WTC11 (cell line): ENCODE data around the gene DAD1. TPM values are rescaled to one million over a fixed set of nuclear protein-coding genes. Genes with fewer than 3 reads are reported as not detected.
A peak's percentile ranks its signal among the peaks of the same experiment; 100 is the strongest.

ENCODE experiments used
- ATAC-seq: fragments of 200-7000 bp; cut with Tn5 transposase; 2 replicates; pipeline ENCODE4 v1.10.0; 2021; ENCODE audit warnings: mild to moderate bottlenecking, moderate library complexity
- CTCF ChIA-PET: fragments of 300-600 bp; sonication (Branson Sonifier 250); formaldehyde crosslinking; loops from one replicate; lab custom pipeline; 2021; ENCODE audit warnings: antibody characterized with exemption; lab: Charles Lee
- POLR2A ChIA-PET: fragments of 350-600 bp; sonication (Branson Sonifier 250); formaldehyde crosslinking; loops from one replicate; lab custom pipeline; 2021; ENCODE audit warnings: antibody characterized with exemption; lab: Charles Lee
- DNase-seq: peaks from one replicate; pipeline ENCODE4 v3.0.0; 2021; ENCODE audit warnings: low spot score
- H3K27ac Mint-ChIP-seq: 2 replicates; pipeline ENCODE4 v1.8.0; 2021; ENCODE audit warnings: mixed read lengths
- H3K27me3 Mint-ChIP-seq: 2 replicates; pipeline ENCODE4 v1.8.0; 2021; ENCODE audit warnings: low read depth, mild to moderate bottlenecking, moderate library complexity, mixed read lengths
- H3K36me3 Mint-ChIP-seq: 2 replicates; pipeline ENCODE4 v1.8.0; 2021; ENCODE audit warnings: mixed read lengths
- H3K4me1 Mint-ChIP-seq: 2 replicates; pipeline ENCODE4 v1.8.0; 2022; ENCODE audit warnings: mixed read lengths
- H3K4me3 Mint-ChIP-seq: 2 replicates; pipeline ENCODE4 v1.8.0; 2021; ENCODE audit warnings: mild to moderate bottlenecking, moderate library complexity, mixed read lengths
- H3K9me3 Mint-ChIP-seq: 2 replicates; pipeline ENCODE4 v1.8.0; 2021; ENCODE audit warnings: mixed read lengths
- CTCF ChIP-seq: fragments of 200-600 bp; IDR thresholded peaks from 2 replicates; pipeline ENCODE4 v1.8.0; 2022; ENCODE audit warnings: antibody characterized with exemption
- FOXJ3 ChIP-seq: sonication (generic); formaldehyde crosslinking; IDR thresholded peaks from 2 replicates; pipeline ENCODE4 v1.9.0; 2021; ENCODE audit warnings: missing genetic modification reagents, mild to moderate bottlenecking, borderline replicate concordance
- GABPB1 ChIP-seq: sonication (generic); formaldehyde crosslinking; IDR thresholded peaks from 2 replicates; pipeline ENCODE4 v1.8.1; 2023; ENCODE audit warnings: mild to moderate bottlenecking, missing genetic modification reagents
- HMGA2 ChIP-seq: fragments of 250-450 bp; sonication (Bioruptor Pico); IDR thresholded peaks from 2 replicates; pipeline ENCODE4 v1.4.0; 2021; ENCODE audit warnings: mild to moderate bottlenecking, moderate library complexity
- KAT7 ChIP-seq: sonication (generic); formaldehyde crosslinking; IDR thresholded peaks from 2 replicates; pipeline ENCODE4 v1.8.1; 2023; ENCODE audit warnings: missing genetic modification reagents, mild to moderate bottlenecking, borderline replicate concordance
- MYBL2 ChIP-seq: sonication (generic); formaldehyde crosslinking; IDR thresholded peaks from 2 replicates; pipeline ENCODE4 v1.8.1; 2023; ENCODE audit warnings: mild to moderate bottlenecking, moderate library complexity, missing genetic modification reagents
- PRDM15 ChIP-seq: sonication (generic); formaldehyde crosslinking; IDR thresholded peaks from 2 replicates; pipeline ENCODE4 v1.8.0; 2022; ENCODE audit warnings: missing genetic modification reagents
- PREB ChIP-seq: sonication (generic); formaldehyde crosslinking; IDR thresholded peaks from 2 replicates; pipeline ENCODE4 v1.8.1; 2022; ENCODE audit warnings: mild to moderate bottlenecking, missing genetic modification reagents, moderate library complexity, borderline replicate concordance
- RELA ChIP-seq: sonication (generic); formaldehyde crosslinking; IDR thresholded peaks from 2 replicates; pipeline ENCODE4 v1.8.1; 2022; ENCODE audit warnings: missing genetic modification reagents, mild to moderate bottlenecking, borderline replicate concordance
- SOX15 ChIP-seq: fragments of 250-450 bp; sonication (Bioruptor Pico); IDR thresholded peaks from 2 replicates; pipeline ENCODE4 v1.9.0; 2021; ENCODE audit warnings: mild to moderate bottlenecking
- TCF7 ChIP-seq: sonication (generic); formaldehyde crosslinking; IDR thresholded peaks from 2 replicates; pipeline ENCODE4 v1.8.0; 2022; ENCODE audit warnings: mild to moderate bottlenecking, low read depth, missing genetic modification reagents, moderate library complexity
- ZNF263 ChIP-seq: sonication (generic); formaldehyde crosslinking; IDR thresholded peaks from 2 replicates; pipeline ENCODE4 v1.8.1; 2022; ENCODE audit warnings: low read depth, mild to moderate bottlenecking, moderate library complexity, missing genetic modification reagents
- ZNF425 ChIP-seq: fragments of 250-450 bp; sonication (Bioruptor Pico); conservative IDR thresholded peaks from 2 replicates; pipeline ENCODE4 v1.9.0; 2021; ENCODE audit warnings: mild to moderate bottlenecking
- ZNF512 ChIP-seq: sonication (generic); formaldehyde crosslinking; IDR thresholded peaks from 2 replicates; pipeline ENCODE4 v1.8.1; 2022; ENCODE audit warnings: missing genetic modification reagents, borderline replicate concordance
- total RNA-seq: library from RNA; stranded (reverse); gene quantifications from 3 replicates; pipeline ENCODE4 v1.2.3, GENCODE V29; 2021

Gene DAD1
- total RNA-seq, 1 experiment from 2014 or later: 125 TPM

- TF ChIP-seq PREB (CRISPR knock-in tag) (0 out of 2 replicates have a peak, but pooled peaks have one; percentile 16), MYBL2 (CRISPR knock-in tag) (no peak), RELA (CRISPR knock-in tag) (no peak), GABPB1 (CRISPR knock-in tag) (peak; percentile 55; the same call in 1 of the 2 replicates), KAT7 (CRISPR knock-in tag) (no peak)
- Mint-ChIP-seq H3K4me1 (peaks cover 38% of the 10 kb centered on the region), H3K4me3 (no peak overlapping the region)
Observed at GRCh38 chr14:22560662-22561365, 28.2 kb downstream of the DAD1 start.

GRCh38 chr14:22559041-22559440, 30.0 kb downstream of the DAD1 start:
- peaks cover under 1% of the 10 kb centered on the region; the same call in 1 of the 2 replicates for H3K36me3 Mint-ChIP-seq
- H3K9me3 Mint-ChIP-seq: no peaks in the 10 kb centered on the region
- H3K27me3 Mint-ChIP-seq: no peaks in the 10 kb centered on the region
- peaks cover 39% of the 10 kb centered on the region for H3K4me1 Mint-ChIP-seq
- DNase-seq (no peak), ATAC-seq (no peak)
- POLR2A ChIA-PET: interaction anchor here (1.6 kb wide), 1 partner anchor 30 kb away, joined by 6 read pairs; the partner anchor contains the start of gene DAD1
- peak overlapping the region; percentile 88; the same call in 1 of the 2 replicates for H3K27ac Mint-ChIP-seq
- CTCF ChIA-PET: interaction anchor here (0.7 to 5.2 kb wide), 35 partner anchors 9 to 509 kb away, joined by 3 to 111 read pairs (median 4); partner anchors contain the start of genes ABHD4, DAD1, HAUS4 and OXA1L
- no peak overlapping the region for H3K4me3 Mint-ChIP-seq
- TF ChIP-seq PREB (CRISPR knock-in tag) (no peak), ZNF263 (CRISPR knock-in tag) (no peak), PRDM15 (CRISPR knock-in tag) (no peak), FOXJ3 (CRISPR knock-in tag) (no peak)

More at GRCh38 chr14:22560662-22561365, 28.2 kb downstream of the DAD1 start:
- no peaks in the 10 kb centered on the region for H3K27me3 Mint-ChIP-seq
- no peaks in the 10 kb centered on the region for H3K9me3 Mint-ChIP-seq
- no peak for DNase-seq
- ChIA-PET CTCF (interaction anchor here (0.6 to 5.2 kb wide), 12 partner anchors 10 to 291 kb away, joined by 3 to 111 read pairs (median 6); partner anchors contain the start of genes DAD1 and OXA1L), POLR2A (interaction anchor here (1.6 kb wide), 1 partner anchor 28 kb away, joined by 6 read pairs; the partner anchor contains the start of gene DAD1)
- peak overlapping the region; percentile 27; the same call in 1 of the 2 replicates for H3K27ac Mint-ChIP-seq
- peaks cover 12% of the 10 kb centered on the region for H3K36me3 Mint-ChIP-seq
- no peak for ATAC-seq

- no peak for TF ChIP-seq SOX15
- TF ChIP-seq TCF7 (CRISPR knock-in tag): no peak
- peak; percentile 47 for TF ChIP-seq CTCF
- no peak for TF ChIP-seq ZNF512 (CRISPR knock-in tag)
- no peak for TF ChIP-seq ZNF425 (CRISPR knock-in tag)
- TF ChIP-seq HMGA2: no peak
- ChIA-PET CTCF (interaction anchor here (0.6 to 5.2 kb wide), 14 partner anchors 8 to 329 kb away, joined by 3 to 111 read pairs (median 3); partner anchors contain the start of gene OXA1L), POLR2A (interaction anchor here (0.5 kb wide), 1 partner anchor 358 kb away, joined by 4 read pairs; no protein-coding TSS in a partner anchor)
- Mint-ChIP-seq H3K36me3 (no peaks in the 10 kb centered on the region), H3K27me3 (no peaks in the 10 kb centered on the region), H3K9me3 (no peaks in the 10 kb centered on the region), H3K27ac (peak overlapping the region; percentile 88; the same call in 1 of the 2 replicates), H3K4me3 (no peak overlapping the region), H3K4me1 (peaks cover 39% of the 10 kb centered on the region)
- DNase-seq (peak; percentile 82), ATAC-seq (peak; percentile 36)
Observed at GRCh38 chr14:22558221-22558913, 30.7 kb downstream of the DAD1 start.
